ENCODE measurements around the gene ERAL1.
"Not testable (repeated sequence)": the region's sequence is repeated elsewhere in the genome, so short reads cannot be mapped to it uniquely, and the experiment has no call there.

ERAL1 gene

GRCh38 chr17:28849281-28849680 is 5.5 kb upstream of the ERAL1 start:
- in situ Hi-C loops (cut with HindIII; ENCODE audit: low sequenced_read_pairs): no loop called here

GRCh38 chr17:28853295-28853694 is 1.5 kb upstream of the ERAL1 start:
- in situ Hi-C loops (cut with HindIII; ENCODE audit: low sequenced_read_pairs): no loop called here

- in situ Hi-C loops (cut with HindIII; ENCODE audit: low sequenced_read_pairs): no loop called here
These were observed 492 bp downstream of the ERAL1 start for GRCh38 chr17:28855336-28855679.

- in situ Hi-C loops (cut with HindIII; ENCODE audit: low sequenced_read_pairs): no loop called here
These were observed 1.3 kb downstream of the ERAL1 start for GRCh38 chr17:28856028-28856574.

GRCh38 chr17:28857905-28858800 is 3.3 kb downstream of the ERAL1 start:
- in situ Hi-C loops (cut with HindIII; ENCODE audit: low sequenced_read_pairs): no loop called here

GRCh38 chr17:28858801-28859355 is 4.1 kb downstream of the ERAL1 start:
- in situ Hi-C loops (cut with HindIII; ENCODE audit: low sequenced_read_pairs): no loop called here

GRCh38 chr17:28860363-28860808 is 5.6 kb downstream of the ERAL1 start:
- in situ Hi-C loops (cut with HindIII; ENCODE audit: low sequenced_read_pairs): no loop called here

- in situ Hi-C loops (cut with HindIII; ENCODE audit: low sequenced_read_pairs): no loop called here
These were observed 6.8 kb downstream of the ERAL1 start for GRCh38 chr17:28861393-28862203.

GRCh38 chr17:28862561-28862960 is 7.7 kb downstream of the ERAL1 start:
- in situ Hi-C loops (cut with HindIII; ENCODE audit: low sequenced_read_pairs): no loop called here

- in situ Hi-C loops (cut with HindIII; ENCODE audit: low sequenced_read_pairs): no loop called here
These were observed 9.1 kb downstream of the ERAL1 start for GRCh38 chr17:28863953-28864352.

GRCh38 chr17:28864991-28865849 is 10.4 kb downstream of the ERAL1 start:
- in situ Hi-C loops (cut with HindIII; ENCODE audit: low sequenced_read_pairs): no loop called here

GRCh38 chr17:28865946-28866752 is 11.3 kb downstream of the ERAL1 start:
- in situ Hi-C loops (cut with HindIII; ENCODE audit: low sequenced_read_pairs): no loop called here

- in situ Hi-C loops (cut with HindIII; ENCODE audit: low sequenced_read_pairs): no loop called here
These were observed 12.5 kb downstream of the ERAL1 start for GRCh38 chr17:28867276-28867675.

GRCh38 chr17:28871056-28871579 is 16.3 kb downstream of the ERAL1 start:
- in situ Hi-C loops (cut with HindIII; ENCODE audit: low sequenced_read_pairs): no loop called here

GRCh38 chr17:28873839-28874238 is 19.0 kb downstream of the ERAL1 start:
- in situ Hi-C loops (cut with HindIII; ENCODE audit: low sequenced_read_pairs): no loop called here

- in situ Hi-C loops (cut with HindIII; ENCODE audit: low sequenced_read_pairs): no loop called here
These were observed 19.9 kb downstream of the ERAL1 start for GRCh38 chr17:28874750-28875149.

- in situ Hi-C loops (cut with HindIII; ENCODE audit: low sequenced_read_pairs): no loop called here
These were observed 21.2 kb downstream of the ERAL1 start for GRCh38 chr17:28875848-28876550.

- in situ Hi-C loops (cut with HindIII; ENCODE audit: low sequenced_read_pairs): not testable (repeated sequence)
These were observed 22.4 kb downstream of the ERAL1 start for GRCh38 chr17:28877150-28877711.

Measured in DLD1 (cell line).